Prostate gland (tissue), 2 donors: ENCODE results near the gene ITGA4. TPM values are rescaled to one million over a fixed set of nuclear protein-coding genes. Genes with fewer than 3 reads are reported as not detected.
"Not testable (repeated sequence)": the region's sequence is repeated elsewhere in the genome, so short reads cannot be mapped to it uniquely, and the experiment has no call there.

Experiments used
- DNase-seq: peaks from one replicate; pipeline ENCODE4 v3.0.0-alpha.2; 2019; ENCODE audit warnings: low spot score
- H3K27ac ChIP-seq, 2 donors: fragments of 200-600 bp; sonication (generic); 2 replicates each; pipeline ENCODE4 v1.5.1; 2017 to 2019
- H3K27me3 ChIP-seq: fragments of 200-600 bp; sonication (generic); replicated peaks from 2 replicates; pipeline ENCODE4 v1.5.1; 2019; ENCODE audit not compliant: insufficient read depth
- H3K36me3 ChIP-seq, 2 donors: fragments of 200-600 bp; sonication (generic); 1 replicate in 1 of 2; 2 replicates in 1 of 2; pipeline versions ENCODE4 v1.5.1 to v1.8.1; 2017 to 2019
- H3K4me1 ChIP-seq: fragments of 200-600 bp; sonication (generic); replicated peaks from 2 replicates; pipeline ENCODE4 v1.5.1; 2019
- H3K4me3 ChIP-seq, 2 donors: fragments of 200-600 bp; sonication (generic); 2 replicates each; pipeline ENCODE4 v1.5.1; 2017 to 2019
- H3K9me3 ChIP-seq: fragments of 200-600 bp; sonication (generic); 2 replicates; pipeline ENCODE4 v1.5.1; 2017
- POLR2A ChIP-seq: fragments of 450-650 bp; IDR thresholded peaks from one replicate; pipeline ENCODE4 v1.6.1; 2016; ENCODE audit warnings: antibody characterized with exemption, mild to moderate bottlenecking
- POLR2AphosphoS5 ChIP-seq: sonication (generic); formaldehyde crosslinking; IDR thresholded peaks from one replicate; pipeline ENCODE4 v1.6.1; 2017; ENCODE audit warnings: antibody characterized with exemption
- WGBS: methylation state at CpG from one replicate; pipeline ENCODE4 v1.1.5; 2018; 5-methylcytosine and 5-hydroxymethylcytosine counted together
- intact Hi-C: fragments of 100-400 bp; cut with DNase I; formaldehyde crosslinking; loops from one replicate; pipeline ENCODE4 v1.14.2; 2022
- total RNA-seq, 2 donors: library from RNA; depleted of rRNA; stranded (reverse); fragments of >200 nt; gene quantifications; one replicate each; pipeline ENCODE4 v1.1.0, GENCODE V29; 2016
- TF ChIP-seq, protein P1 (sequence below), 4 experiments: fragments of 200-600 bp in 2 of 4; fragments of 450-650 bp in 2 of 4; sonication (generic) in 2 of 4; IDR thresholded peaks; 1 replicate in 3 of 4; 2 replicates in 1 of 4; pipeline ENCODE4 v1.5.1; 2016 to 2019; ENCODE audit warnings: antibody characterized with exemption in 4 of 4, mild to moderate bottlenecking in 2 of 4, moderate library complexity in 2 of 4

The ITGA4 gene
- total RNA-seq, 2 donors from 2014 or later = 2.9 to 6.4 TPM

- Histone ChIP-seq H3K4me3 (no peak overlapping the region), H3K36me3 (no peaks in the 10 kb centered on the region), H3K27ac (no peak overlapping the region), H3K4me1 (no peaks in the 10 kb centered on the region), H3K27me3 (no peaks in the 10 kb centered on the region), H3K9me3 (no peaks in the 10 kb centered on the region)
- 9% methylated on average over 2 of the region's 2 CpGs for WGBS
- no peak for DNase-seq
- no peak for TF ChIP-seq POLR2A
- TF ChIP-seq, protein P1, sequence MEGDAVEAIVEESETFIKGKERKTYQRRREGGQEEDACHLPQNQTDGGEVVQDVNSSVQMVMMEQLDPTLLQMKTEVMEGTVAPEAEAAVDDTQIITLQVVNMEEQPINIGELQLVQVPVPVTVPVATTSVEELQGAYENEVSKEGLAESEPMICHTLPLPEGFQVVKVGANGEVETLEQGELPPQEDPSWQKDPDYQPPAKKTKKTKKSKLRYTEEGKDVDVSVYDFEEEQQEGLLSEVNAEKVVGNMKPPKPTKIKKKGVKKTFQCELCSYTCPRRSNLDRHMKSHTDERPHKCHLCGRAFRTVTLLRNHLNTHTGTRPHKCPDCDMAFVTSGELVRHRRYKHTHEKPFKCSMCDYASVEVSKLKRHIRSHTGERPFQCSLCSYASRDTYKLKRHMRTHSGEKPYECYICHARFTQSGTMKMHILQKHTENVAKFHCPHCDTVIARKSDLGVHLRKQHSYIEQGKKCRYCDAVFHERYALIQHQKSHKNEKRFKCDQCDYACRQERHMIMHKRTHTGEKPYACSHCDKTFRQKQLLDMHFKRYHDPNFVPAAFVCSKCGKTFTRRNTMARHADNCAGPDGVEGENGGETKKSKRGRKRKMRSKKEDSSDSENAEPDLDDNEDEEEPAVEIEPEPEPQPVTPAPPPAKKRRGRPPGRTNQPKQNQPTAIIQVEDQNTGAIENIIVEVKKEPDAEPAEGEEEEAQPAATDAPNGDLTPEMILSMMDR (IDR thresholded peaks at IDR 0.05) = no peak
- intact Hi-C loops = no loop called here
Observed at GRCh38 chr2:181444654-181445053, 12.5 kb upstream of the ITGA4 start.

GRCh38 chr2:181446985-181447384 lies 10.2 kb upstream of the ITGA4 start:
- TF ChIP-seq, protein P1 (IDR thresholded peaks at IDR 0.05) = no peak
- TF ChIP-seq POLR2A (no peak), POLR2AphosphoS5 (no peak)
- H3K9me3 ChIP-seq = no peaks in the 10 kb centered on the region
- H3K27me3 ChIP-seq = no peaks in the 10 kb centered on the region
- no peak overlapping the region for H3K4me3 ChIP-seq
- DNase-seq = no peak
- H3K4me1 ChIP-seq = no peaks in the 10 kb centered on the region
- H3K36me3 ChIP-seq = no peaks in the 10 kb centered on the region
- intact Hi-C loops = no loop called here
- 78% methylated on average over 4 of the region's 4 CpGs for WGBS
- no peak overlapping the region for H3K27ac ChIP-seq

GRCh38 chr2:181449278-181449677 lies 7.9 kb upstream of the ITGA4 start:
- DNase-seq, H3K4me1 ChIP-seq, H3K27me3 ChIP-seq, H3K9me3 ChIP-seq, H3K27ac ChIP-seq, H3K4me3 ChIP-seq, intact Hi-C loops, H3K36me3 ChIP-seq: not testable (repeated sequence)

GRCh38 chr2:181454686-181455450 lies 2.3 kb upstream of the ITGA4 start:
- Histone ChIP-seq H3K27ac (no peak overlapping the region), H3K4me1 (no peaks in the 10 kb centered on the region), H3K36me3 (no peaks in the 10 kb centered on the region), H3K4me3 (no peak overlapping the region), H3K27me3 (peaks cover 5% of the 10 kb centered on the region), H3K9me3 (no peaks in the 10 kb centered on the region)
- DNase-seq = no peak
- TF ChIP-seq POLR2AphosphoS5 (no peak), POLR2A (no peak)
- TF ChIP-seq, protein P1 (IDR thresholded peaks at IDR 0.05) = no peak
- intact Hi-C loops = loop anchor here (5.0 kb wide), 1 partner anchor 353 kb away; no protein-coding TSS in a partner anchor
- WGBS = 77% methylated on average over 6 of the region's 6 CpGs

- Histone ChIP-seq H3K36me3 (no peaks in the 10 kb centered on the region), H3K4me3 (peak overlapping the region; percentile 26 to 31), H3K4me1 (no peaks in the 10 kb centered on the region), H3K27ac (peak overlapping the region in 1 of 2 donors; percentile 26), H3K9me3 (no peaks in the 10 kb centered on the region), H3K27me3 (peaks cover 5% of the 10 kb centered on the region)
- no peak for DNase-seq
- TF ChIP-seq, protein P1 (IDR thresholded peaks at IDR 0.05) = no peak
- TF ChIP-seq POLR2A = no peak
- TF ChIP-seq POLR2AphosphoS5 = no peak
- WGBS = 11% methylated on average over 17 of the region's 17 CpGs
- intact Hi-C loops = loop anchor here (5.0 kb wide), 1 partner anchor 354 kb away; no protein-coding TSS in a partner anchor
Observed at GRCh38 chr2:181456660-181457120, 496 bp upstream of the ITGA4 start.
